ENCODE data around the gene DIP2C.

GRCh38 chr10:329361-330099 is 359.9 kb downstream of the DIP2C start:
- TF ChIP-seq ELF4 (CRISPR knock-in tag; IDR thresholded peaks at IDR 0.05; ENCODE audit: low read depth) (no peak), CTCF (IDR thresholded peaks at IDR 0.05) (no peak), TP53 (CRISPR knock-in tag; IDR thresholded peaks at IDR 0.05) (no peak), USF2 (CRISPR knock-in tag; IDR thresholded peaks at IDR 0.05) (no peak), CREB1 (CRISPR knock-in tag; IDR thresholded peaks at IDR 0.05) (no peak), HMGA2 (CRISPR knock-in tag; IDR thresholded peaks at IDR 0.05) (no peak), FOXJ3 (CRISPR knock-in tag; IDR thresholded peaks at IDR 0.05; ENCODE audit: borderline replicate concordance) (no peak), ZBTB21 (CRISPR knock-in tag; IDR thresholded peaks at IDR 0.05; ENCODE audit: borderline replicate concordance) (no peak), ZNF232 (CRISPR knock-in tag; IDR thresholded peaks at IDR 0.05) (no peak)
- TF ChIP-seq, protein P1, sequence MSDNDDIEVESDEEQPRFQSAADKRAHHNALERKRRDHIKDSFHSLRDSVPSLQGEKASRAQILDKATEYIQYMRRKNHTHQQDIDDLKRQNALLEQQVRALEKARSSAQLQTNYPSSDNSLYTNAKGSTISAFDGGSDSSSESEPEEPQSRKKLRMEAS (CRISPR knock-in tag; IDR thresholded peaks at IDR 0.05) = no peak
- TF ChIP-seq, protein P2, sequence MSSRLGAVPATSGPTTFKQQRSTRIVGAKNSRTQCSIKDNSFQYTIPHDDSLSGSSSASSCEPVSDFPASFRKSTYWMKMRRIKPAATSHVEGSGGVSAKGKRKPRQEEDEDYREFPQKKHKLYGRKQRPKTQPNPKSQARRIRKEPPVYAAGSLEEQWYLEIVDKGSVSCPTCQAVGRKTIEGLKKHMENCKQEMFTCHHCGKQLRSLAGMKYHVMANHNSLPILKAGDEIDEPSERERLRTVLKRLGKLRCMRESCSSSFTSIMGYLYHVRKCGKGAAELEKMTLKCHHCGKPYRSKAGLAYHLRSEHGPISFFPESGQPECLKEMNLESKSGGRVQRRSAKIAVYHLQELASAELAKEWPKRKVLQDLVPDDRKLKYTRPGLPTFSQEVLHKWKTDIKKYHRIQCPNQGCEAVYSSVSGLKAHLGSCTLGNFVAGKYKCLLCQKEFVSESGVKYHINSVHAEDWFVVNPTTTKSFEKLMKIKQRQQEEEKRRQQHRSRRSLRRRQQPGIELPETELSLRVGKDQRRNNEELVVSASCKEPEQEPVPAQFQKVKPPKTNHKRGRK (CRISPR knock-in tag; IDR thresholded peaks at IDR 0.05; ENCODE audit: borderline replicate concordance) = no peak

All from WTC11 (cell line).